Superior temporal gyrus (tissue), 1 donor: ENCODE measurements around the gene ENSA.
"Not testable (repeated sequence)": the region's sequence is repeated elsewhere in the genome, so short reads cannot be mapped to it uniquely, and the experiment has no call there.

ENCODE experiments used
- DNase-seq: peaks from one replicate; pipeline ENCODE4 v3.0.0-alpha.2; 2016; ENCODE audit errors: extremely low spot score

The ENSA gene

GRCh38 chr1:150580966-150581365 lies 48.4 kb downstream of the ENSA start:
- not testable (repeated sequence) for DNase-seq

GRCh38 chr1:150579945-150580642 lies 49.3 kb downstream of the ENSA start:
- no peak for DNase-seq

GRCh38 chr1:150579110-150579944 lies 50.1 kb downstream of the ENSA start, which contains the start of gene MCL1:
TSS of gene MCL1 (minus strand) at chr1:150579610. CDS start at chr1:150579530, 80 bp downstream.
- peak; percentile 97 for DNase-seq

GRCh38 chr1:150578272-150579109 lies 50.9 kb downstream of the ENSA start:
- DNase-seq: peak; percentile 58

GRCh38 chr1:150577557-150578271 lies 51.7 kb downstream of the ENSA start:
- no peak for DNase-seq

GRCh38 chr1:150576794-150577556 lies 52.4 kb downstream of the ENSA start:
- no peak for DNase-seq

- DNase-seq: no peak
Measured at GRCh38 chr1:150576367-150576711, 53.1 kb downstream of the ENSA start.

GRCh38 chr1:150575518-150576366 lies 53.7 kb downstream of the ENSA start:
- DNase-seq: no peak

- DNase-seq: no peak
Measured at GRCh38 chr1:150575072-150575489, 54.3 kb downstream of the ENSA start.

GRCh38 chr1:150574260-150575071 lies 54.9 kb downstream of the ENSA start:
- DNase-seq: no peak

GRCh38 chr1:150573648-150574071 lies 55.8 kb downstream of the ENSA start:
- DNase-seq: not testable (repeated sequence)

GRCh38 chr1:150572918-150573647 lies 56.3 kb downstream of the ENSA start:
- DNase-seq: no peak
